Measurements from ENCODE around the gene CHAF1B.

The CHAF1B gene

DNA sequence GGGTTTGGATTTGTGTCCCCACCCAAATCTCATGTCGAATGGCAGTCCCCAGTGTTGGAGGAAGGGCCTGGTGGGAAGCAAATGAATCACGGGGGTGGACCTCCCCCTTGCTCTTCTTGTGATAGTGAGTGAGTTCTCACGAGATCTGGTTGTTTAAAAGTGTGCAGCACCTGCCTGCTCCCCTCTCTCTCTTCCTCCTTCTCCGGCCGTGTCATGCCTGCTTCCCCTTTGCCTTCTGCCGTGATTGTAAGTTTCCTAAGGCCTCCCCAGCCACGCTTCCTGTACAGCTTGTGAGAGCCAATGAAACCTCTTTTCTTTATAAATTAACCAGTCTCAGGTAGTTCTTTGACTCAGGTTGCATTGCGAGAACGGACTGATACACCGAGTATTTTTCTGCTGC lies 78.8 kb downstream of the CHAF1B start:
- DNase-seq (ENCODE audit: low read depth): no peak

DNA sequence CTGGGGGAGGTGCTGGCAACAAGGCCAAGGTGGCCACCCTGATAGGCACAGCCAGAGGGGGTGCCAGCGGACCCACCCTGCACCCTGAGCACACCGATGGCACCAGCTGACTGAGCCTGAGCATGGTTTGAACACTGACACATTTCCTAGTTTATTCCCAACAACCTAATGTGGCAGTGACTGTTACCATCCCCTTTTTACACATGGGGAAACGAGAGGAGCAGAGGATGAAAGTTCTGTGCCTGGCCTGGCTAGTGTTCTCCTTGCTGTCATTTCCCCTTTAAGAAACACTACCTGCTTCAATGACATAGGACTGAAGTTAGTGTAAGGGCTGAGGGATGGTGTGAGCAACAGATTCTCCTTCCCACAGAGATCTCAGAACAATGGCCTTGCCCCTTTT lies 79.4 kb downstream of the CHAF1B start:
- no peak for DNase-seq (ENCODE audit: low read depth)

DNA sequence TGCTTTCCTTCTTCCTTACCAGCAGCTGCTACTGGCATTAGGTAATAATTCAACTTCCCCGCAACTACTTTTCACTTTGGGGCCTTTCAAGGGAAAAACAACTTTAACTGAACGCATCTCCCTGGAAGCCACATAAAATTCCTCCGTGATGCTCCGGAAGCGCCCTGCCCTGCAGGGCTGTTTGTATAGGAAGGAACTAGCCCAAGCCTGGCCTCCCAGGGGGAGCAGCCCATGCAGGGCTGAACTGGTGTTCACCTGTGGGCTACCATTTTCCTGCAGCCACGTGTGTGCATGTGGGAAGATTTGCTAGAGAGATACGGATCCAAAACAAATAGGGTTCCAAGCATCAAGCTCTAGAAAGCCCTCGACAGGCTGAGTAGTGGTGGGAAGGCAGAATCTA lies 80.3 kb downstream of the CHAF1B start:
- no peak for DNase-seq (ENCODE audit: low read depth)

DNA sequence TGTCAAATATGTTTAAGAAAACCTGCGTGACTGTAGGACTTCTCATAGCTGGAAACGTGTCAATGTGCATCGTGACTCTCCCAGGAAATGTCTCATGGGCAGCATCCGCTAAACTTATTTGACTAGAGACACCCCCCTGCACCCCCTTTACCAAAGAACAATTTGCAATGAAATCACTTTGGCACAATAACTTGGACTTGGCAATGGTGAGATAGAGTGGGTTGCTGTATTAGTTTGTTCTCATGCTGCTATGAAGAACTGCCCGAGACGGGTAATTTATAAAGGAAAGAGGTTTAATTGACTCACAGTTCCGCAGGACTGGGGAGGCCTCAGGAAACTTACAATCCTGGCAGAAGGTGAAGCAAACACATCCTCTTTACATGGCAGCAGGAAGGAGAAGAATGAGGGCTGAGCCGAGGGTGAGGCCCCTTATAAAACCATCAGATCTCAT lies 80.9 kb downstream of the CHAF1B start:
- DNase-seq (ENCODE audit: low read depth): no peak
